NT2/D1 (cell line): ENCODE data around the gene VSIG1.

Source experiments
- SUZ12 ChIP-seq: IDR thresholded peaks from 2 replicates; pipeline ENCODE4 v1.6.1; 2011; ENCODE audit not compliant: insufficient read length, insufficient read depth; ENCODE audit errors: extremely low read depth
- YY1 ChIP-seq: IDR thresholded peaks from 2 replicates; pipeline ENCODE4 v1.6.1; 2011; ENCODE audit not compliant: insufficient read length, insufficient read depth

- no peak for TF ChIP-seq YY1
- no peak for TF ChIP-seq SUZ12
Measured at GRCh38 chrX:108070891-108071290, 26.0 kb downstream of the VSIG1 start.
